ENCODE data around the gene CCDC154. TPM values are rescaled to one million over a fixed set of nuclear protein-coding genes. Genes with fewer than 3 reads are reported as not detected.
"Not testable (repeated sequence)": the region's sequence is repeated elsewhere in the genome, so short reads cannot be mapped to it uniquely, and the experiment has no call there.

CCDC154 gene
- total RNA-seq, 2 experiments from 2014 or later = 0.70 to 1.6 TPM

- intact Hi-C loops (cut with DNase I, micrococcal nuclease) = no loop called here
- no peak overlapping the region for H3K27ac Mint-ChIP-seq
- no peaks in the 10 kb centered on the region for H3K36me3 Mint-ChIP-seq (ENCODE audit: low read depth)
- ATAC-seq (no peak), DNase-seq (no peak)
- H3K4me3 Mint-ChIP-seq = no peak overlapping the region
- H3K9me3 Mint-ChIP-seq (ENCODE audit: low read depth) = no peaks in the 10 kb centered on the region
- CTCF ChIA-PET = interaction anchor here (0.6 kb wide), 1 partner anchor 128 kb away, joined by 3 read pairs; no protein-coding TSS in a partner anchor
- H3K4me1 Mint-ChIP-seq = no peaks in the 10 kb centered on the region
- no peaks in the 10 kb centered on the region for H3K27me3 Mint-ChIP-seq
- POLR2A ChIA-PET = no interaction called here
These were observed 42.4 kb upstream of the CCDC154 start for GRCh38 chr16:1486551-1487390.

GRCh38 chr16:1485847-1486496 lies 41.6 kb upstream of the CCDC154 start:
- ATAC-seq (no peak), DNase-seq (no peak)
- intact Hi-C loops (cut with DNase I, micrococcal nuclease) = no loop called here
- Mint-ChIP-seq H3K27ac (no peak overlapping the region), H3K36me3 (ENCODE audit: low read depth) (no peaks in the 10 kb centered on the region), H3K4me3 (no peak overlapping the region), H3K4me1 (no peaks in the 10 kb centered on the region), H3K9me3 (ENCODE audit: low read depth) (no peaks in the 10 kb centered on the region), H3K27me3 (no peaks in the 10 kb centered on the region)
- POLR2A ChIA-PET = no interaction called here
- CTCF ChIA-PET = no interaction called here

- no peaks in the 10 kb centered on the region for H3K4me1 Mint-ChIP-seq
- ChIA-PET POLR2A (no interaction called here), CTCF (no interaction called here)
- intact Hi-C loops (cut with DNase I, micrococcal nuclease) = no loop called here
- no peaks in the 10 kb centered on the region for H3K36me3 Mint-ChIP-seq (ENCODE audit: low read depth)
- no peaks in the 10 kb centered on the region for H3K27me3 Mint-ChIP-seq
- H3K9me3 Mint-ChIP-seq (ENCODE audit: low read depth) = no peaks in the 10 kb centered on the region
- no peak overlapping the region for H3K4me3 Mint-ChIP-seq
- ATAC-seq (no peak), DNase-seq (no peak)
- no peak overlapping the region for H3K27ac Mint-ChIP-seq
These were observed 37.8 kb upstream of the CCDC154 start for GRCh38 chr16:1481906-1482835.

GRCh38 chr16:1478937-1479336 lies 34.6 kb upstream of the CCDC154 start:
- H3K4me1 Mint-ChIP-seq; intact Hi-C loops (cut with DNase I, micrococcal nuclease); DNase-seq; H3K27ac Mint-ChIP-seq; H3K36me3 Mint-ChIP-seq (ENCODE audit: low read depth); ATAC-seq; H3K27me3 Mint-ChIP-seq; H3K9me3 Mint-ChIP-seq (ENCODE audit: low read depth); POLR2A ChIA-PET; H3K4me3 Mint-ChIP-seq; CTCF ChIA-PET: not testable (repeated sequence)

- Mint-ChIP-seq H3K9me3 (ENCODE audit: low read depth) (no peaks in the 10 kb centered on the region), H3K27me3 (no peaks in the 10 kb centered on the region), H3K4me3 (no peak overlapping the region), H3K36me3 (ENCODE audit: low read depth) (no peaks in the 10 kb centered on the region), H3K4me1 (peaks cover 15% of the 10 kb centered on the region), H3K27ac (no peak overlapping the region)
- ATAC-seq (no peak), DNase-seq (no peak)
- POLR2A ChIA-PET = interaction anchor here (1.0 kb wide), 1 partner anchor 56 kb away, joined by 3 read pairs; the partner anchor contains the start of gene UQCC4
- CTCF ChIA-PET = no interaction called here
- intact Hi-C loops (cut with DNase I, micrococcal nuclease) = no loop called here
These were observed 32.7 kb upstream of the CCDC154 start for GRCh38 chr16:1477033-1477432.

GRCh38 chr16:1475552-1476114 lies 31.3 kb upstream of the CCDC154 start:
- H3K4me1 Mint-ChIP-seq = peaks cover 22% of the 10 kb centered on the region
- ChIA-PET POLR2A (no interaction called here), CTCF (no interaction called here)
- DNase-seq = no peak
- ATAC-seq = no peak
- no peaks in the 10 kb centered on the region for H3K27me3 Mint-ChIP-seq
- H3K27ac Mint-ChIP-seq = peak overlapping the region; percentile 81
- H3K9me3 Mint-ChIP-seq (ENCODE audit: low read depth) = no peaks in the 10 kb centered on the region
- no peaks in the 10 kb centered on the region for H3K36me3 Mint-ChIP-seq (ENCODE audit: low read depth)
- peak overlapping the region; percentile 73 for H3K4me3 Mint-ChIP-seq
- intact Hi-C loops (cut with DNase I, micrococcal nuclease) = loop anchor here (1.0 to 2.0 kb wide), 11 partner anchors 17 to 351 kb away; partner anchors contain the start of genes TELO2 (in 2 of the 2), UQCC4 (in 2 of the 2), CRAMP1 (in 1 of the 2) and GNPTG (in 1 of the 2)

- Mint-ChIP-seq H3K9me3 (ENCODE audit: low read depth) (no peaks in the 10 kb centered on the region), H3K36me3 (ENCODE audit: low read depth) (no peaks in the 10 kb centered on the region), H3K4me1 (peaks cover 22% of the 10 kb centered on the region), H3K4me3 (peak within 1 kb of the TSS; percentile 73), H3K27me3 (no peaks in the 10 kb centered on the region), H3K27ac (peak within 1 kb of the TSS; percentile 81)
- ATAC-seq = peak; percentile 91
- peak; percentile 95 for DNase-seq
- CTCF ChIA-PET = no interaction called here
- POLR2A ChIA-PET = no interaction called here
- intact Hi-C loops (cut with DNase I, micrococcal nuclease) = loop anchor here (1.0 to 2.0 kb wide), 12 partner anchors 18 to 351 kb away; partner anchors contain the start of genes TELO2 (in 2 of the 2), UQCC4 (in 2 of the 2), CRAMP1 (in 1 of the 2) and GNPTG (in 1 of the 2)
These were observed 30.6 kb upstream of the CCDC154 start, which contains the start of gene CLCN7 for GRCh38 chr16:1474796-1475551. Gene CLCN7 (minus strand): TSS chr16:1475028. CDS start chr16:1474974, 54 bp downstream.

- H3K27ac Mint-ChIP-seq = no peak overlapping the region
- peaks cover 25% of the 10 kb centered on the region for H3K4me1 Mint-ChIP-seq
- intact Hi-C loops (cut with DNase I, micrococcal nuclease) = loop anchor here (1.0 to 2.0 kb wide), 5 partner anchors 19 to 204 kb away; partner anchors contain the start of genes CRAMP1 (in 1 of the 2), GNPTG (in 1 of the 2), IFT140 (in 1 of the 2) and JPT2 (in 1 of the 2)
- DNase-seq = no peak
- H3K9me3 Mint-ChIP-seq (ENCODE audit: low read depth) = no peaks in the 10 kb centered on the region
- no peak for ATAC-seq
- H3K27me3 Mint-ChIP-seq = no peaks in the 10 kb centered on the region
- ChIA-PET CTCF (no interaction called here), POLR2A (no interaction called here)
- peak overlapping the region; percentile 73 for H3K4me3 Mint-ChIP-seq
- no peaks in the 10 kb centered on the region for H3K36me3 Mint-ChIP-seq (ENCODE audit: low read depth)
These were observed 29.9 kb upstream of the CCDC154 start for GRCh38 chr16:1474082-1474795.

GRCh38 chr16:1472974-1473373 lies 28.6 kb upstream of the CCDC154 start:
- DNase-seq (no peak), ATAC-seq (no peak)
- peaks cover 25% of the 10 kb centered on the region for H3K4me1 Mint-ChIP-seq
- no peak overlapping the region for H3K27ac Mint-ChIP-seq
- intact Hi-C loops (cut with DNase I, micrococcal nuclease) = no loop called here
- ChIA-PET CTCF (interaction anchor here (0.6 kb wide), 1 partner anchor 25 kb away, joined by 3 read pairs; no protein-coding TSS in a partner anchor), POLR2A (no interaction called here)
- H3K36me3 Mint-ChIP-seq (ENCODE audit: low read depth) = no peaks in the 10 kb centered on the region
- H3K9me3 Mint-ChIP-seq (ENCODE audit: low read depth) = no peaks in the 10 kb centered on the region
- H3K4me3 Mint-ChIP-seq = peak overlapping the region; percentile 17
- no peaks in the 10 kb centered on the region for H3K27me3 Mint-ChIP-seq

Measured in activated CD4-positive, alpha-beta T cell treated with anti-CD3 and anti-CD28 coated beads for 36 hours (primary cell).